Right lobe of liver (tissue), 6 donors: ENCODE measurements around the gene CACNA1D. TPM values are rescaled to one million over a fixed set of nuclear protein-coding genes. Genes with fewer than 3 reads are reported as not detected.

Experiments
- ATAC-seq, 4 donors: fragments of 200-7000 bp; cut with Tn5 transposase; one replicate each; pipeline ENCODE4 v1.9.1; 2020; ENCODE audit warnings: mild to moderate bottlenecking in 4 of 4, moderate library complexity in 4 of 4
- DNase-seq, 3 donors: peaks; one replicate each; pipeline ENCODE4 v3.0.0-alpha.2; 2020
- H3K27ac ChIP-seq, 3 donors: fragments of 200-600 bp; one replicate each; pipeline ENCODE4 v1.8.0; 2022
- H3K27me3 ChIP-seq, 2 donors: fragments of 200-600 bp; one replicate each; pipeline ENCODE4 v1.8.0; 2022
- H3K36me3 ChIP-seq, 4 donors: fragments of 200-600 bp; sonication (generic) in 1 of 4; one replicate each; pipeline versions ENCODE4 v1.5.1 to v1.8.0; 2017 to 2022; ENCODE audit warnings: control low read depth in 1 of 4
- H3K4me1 ChIP-seq, 4 donors: fragments of 200-600 bp; sonication (generic) in 1 of 4; one replicate each; pipeline versions ENCODE4 v1.5.1 to v1.8.0; 2017 to 2022; ENCODE audit warnings: control low read depth in 1 of 4
- H3K4me3 ChIP-seq, 3 donors: fragments of 200-600 bp; one replicate each; pipeline ENCODE4 v1.8.0; 2022
- H3K9me3 ChIP-seq, 4 donors: fragments of 200-600 bp; sonication (generic) in 1 of 4; one replicate each; pipeline versions ENCODE4 v1.5.1 to v1.8.0; 2017 to 2022; ENCODE audit warnings: control low read depth in 1 of 4
- CTCF ChIP-seq, 4 donors: fragments of 200-600 bp in 3 of 4; fragments of 450-650 bp in 1 of 4; IDR thresholded peaks; one replicate each; pipeline versions ENCODE4 v1.5.1 to v1.8.0; 2016 to 2022; ENCODE audit warnings: antibody characterized with exemption in 4 of 4, mild to moderate bottlenecking in 2 of 4
- POLR2A ChIP-seq: fragments of 450-650 bp; IDR thresholded peaks from one replicate; pipeline ENCODE4 v1.6.1; 2017; ENCODE audit warnings: antibody characterized with exemption, mild to moderate bottlenecking
- WGBS: methylation state at CpG from one replicate; pipeline ENCODE4 v1.1.6; 2018; ENCODE audit warnings: low coverage, low lambda C conversion rate; ENCODE audit not compliant: insufficient coverage; ENCODE audit errors: missing lambda C conversion rate; 5-methylcytosine and 5-hydroxymethylcytosine counted together
- intact Hi-C, 2 donors: fragments of 100-400 bp; cut with DNase I; formaldehyde crosslinking; loops; one replicate each; pipeline versions ENCODE4 v1.11.2 to v1.14.1; 2022
- total RNA-seq, 6 experiments: library from RNA; depleted of rRNA in 2 of 6; stranded (reverse); fragments of >200 nt in 2 of 6; fragmentation: NEBNext Ultra II Directional in 3 of 6; extraction: Animal tissue kit (Norgen Biotek cat#: 25700) in 3 of 6; gene quantifications; one replicate each; pipeline versions ENCODE4 v1.1.0 to v1.2.4, GENCODE V29; 2016 to 2023
- donor health status: DM: no; HTN: yes; CAD: no.
- donor health status: DM: no; HTN: no; CAD: no.
- donor health status: DM: no; HTN: no; CAD: no.
- donor health status: DM: no; HTN: yes; CAD: no.
- donor health status: DM: no; HTN: yes; CAD: no.

Gene CACNA1D
- total RNA-seq, 6 experiments from 2014 or later = 5.5 to 12.7 (median 9.3) TPM

- 21% methylated on average over 3 of the region's 3 CpGs for WGBS
- Histone ChIP-seq H3K36me3 (no peaks in the 10 kb centered on the region), H3K4me3 (no peak overlapping the region), H3K27ac (no peak overlapping the region), H3K9me3 (no peaks in the 10 kb centered on the region), H3K4me1 (no peaks in the 10 kb centered on the region), H3K27me3 (no peaks in the 10 kb centered on the region)
- intact Hi-C loops = no loop called here
- TF ChIP-seq CTCF (IDR thresholded peaks at IDR 0.05) (no peak), POLR2A (no peak)
- DNase-seq (no peak), ATAC-seq (peak in 3 of 4 donors; percentile 20 to 52 (median 24))
Measured at GRCh38 chr3:53682807-53683206, 188.4 kb downstream of the CACNA1D start.

GRCh38 chr3:53688066-53688465 lies 193.7 kb downstream of the CACNA1D start:
- ATAC-seq (no peak), DNase-seq (no peak)
- Histone ChIP-seq H3K4me1 (peaks cover 0 to 4% (median 0%) of the 10 kb centered on the region in 4 donors), H3K27me3 (no peaks in the 10 kb centered on the region), H3K4me3 (no peak overlapping the region), H3K27ac (no peak overlapping the region), H3K36me3 (no peaks in the 10 kb centered on the region), H3K9me3 (no peaks in the 10 kb centered on the region)
- WGBS = 100% methylated on average over 1 of the region's 6 CpGs
- TF ChIP-seq POLR2A (no peak), CTCF (IDR thresholded peaks at IDR 0.05) (no peak)
- intact Hi-C loops = no loop called here

GRCh38 chr3:53688989-53689388 lies 194.6 kb downstream of the CACNA1D start:
- TF ChIP-seq CTCF (IDR thresholded peaks at IDR 0.05) (no peak), POLR2A (no peak)
- intact Hi-C loops = no loop called here
- DNase-seq (no peak), ATAC-seq (no peak)
- no peak overlapping the region for H3K27ac ChIP-seq
- no peak overlapping the region for H3K4me3 ChIP-seq
- H3K27me3 ChIP-seq = no peaks in the 10 kb centered on the region
- WGBS = 65% methylated on average over 5 of the region's 5 CpGs
- no peaks in the 10 kb centered on the region for H3K9me3 ChIP-seq
- H3K36me3 ChIP-seq = no peaks in the 10 kb centered on the region
- peaks cover 0 to 4% (median 0%) of the 10 kb centered on the region in 4 donors for H3K4me1 ChIP-seq

- 100% methylated on average over 2 of the region's 2 CpGs for WGBS
- no peak overlapping the region for H3K27ac ChIP-seq
- intact Hi-C loops = no loop called here
- H3K4me3 ChIP-seq = no peak overlapping the region
- TF ChIP-seq CTCF (IDR thresholded peaks at IDR 0.05) (no peak), POLR2A (no peak)
- H3K4me1 ChIP-seq = peaks cover 0 to 4% (median 0%) of the 10 kb centered on the region in 4 donors
- no peaks in the 10 kb centered on the region for H3K9me3 ChIP-seq
- DNase-seq = no peak
- H3K36me3 ChIP-seq = no peaks in the 10 kb centered on the region
- no peaks in the 10 kb centered on the region for H3K27me3 ChIP-seq
- no peak for ATAC-seq
Measured at GRCh38 chr3:53689681-53690080, 195.3 kb downstream of the CACNA1D start.

- no peak for ATAC-seq
- Histone ChIP-seq H3K4me3 (no peak overlapping the region), H3K4me1 (peaks cover 0 to 4% (median 0%) of the 10 kb centered on the region in 4 donors), H3K27ac (no peak overlapping the region), H3K27me3 (no peaks in the 10 kb centered on the region), H3K36me3 (no peaks in the 10 kb centered on the region), H3K9me3 (no peaks in the 10 kb centered on the region)
- intact Hi-C loops = no loop called here
- WGBS = 100% methylated on average over 3 of the region's 7 CpGs
- no peak for DNase-seq
- TF ChIP-seq POLR2A = no peak
- no peak for TF ChIP-seq CTCF (IDR thresholded peaks at IDR 0.05)
Measured at GRCh38 chr3:53690521-53690920, 196.1 kb downstream of the CACNA1D start.
